CD14-positive monocyte (primary cell): ENCODE measurements around the gene PLCB3. TPM values are rescaled to one million over a fixed set of nuclear protein-coding genes. Genes with fewer than 3 reads are reported as not detected.

ENCODE experiments used
- DNase-seq, 3 donors: peaks; one replicate each; pipeline ENCODE4 v3.0.0-alpha.2; 2011 to 2022
- H2AFZ ChIP-seq: 2 replicates; pipeline ENCODE4 v1.6.0; 2012; ENCODE audit warnings: mild to moderate bottlenecking, low read depth, low read length, inconsistent platforms; ENCODE audit not compliant: insufficient read depth, poor library complexity, severe bottlenecking
- H3K27ac ChIP-seq, 2 donors: 1 replicate in 1 of 2; 2 replicates in 1 of 2; pipeline ENCODE4 v1.5.1; 2012 to 2013; ENCODE audit warnings: low read length in 2 of 2, control low read depth in 1 of 2, inconsistent platforms in 1 of 2, low read depth in 1 of 2, mild to moderate bottlenecking in 1 of 2
- H3K27me3 ChIP-seq, 2 donors: one replicate each; pipeline versions ENCODE4 v1.6.0 to v1.6.1; 2011 to 2013; ENCODE audit warnings: low read length in 2 of 2; ENCODE audit not compliant: control insufficient read depth in 2 of 2, insufficient read depth in 2 of 2
- H3K36me3 ChIP-seq, 2 donors: replicated peaks in 1 of 2; 1 replicate in 1 of 2; 2 replicates in 1 of 2; pipeline versions ENCODE4 v1.5.1 to v1.6.1; 2012 to 2013; ENCODE audit warnings: low read length in 2 of 2, control low read depth in 1 of 2, inconsistent platforms in 1 of 2, mild to moderate bottlenecking in 1 of 2; ENCODE audit not compliant: insufficient read depth in 2 of 2, control insufficient read depth in 1 of 2
- H3K4me1 ChIP-seq, 2 donors: 1 replicate in 1 of 2; 2 replicates in 1 of 2; pipeline versions ENCODE4 v1.5.1 to v1.6.1; 2012 to 2013; ENCODE audit warnings: low read length in 2 of 2, control low read depth in 1 of 2, inconsistent platforms in 1 of 2, mild to moderate bottlenecking in 1 of 2, moderate library complexity in 1 of 2; ENCODE audit not compliant: insufficient read depth in 2 of 2, control insufficient read depth in 1 of 2
- H3K4me2 ChIP-seq: replicated peaks from 2 replicates; pipeline ENCODE3; 2012; ENCODE audit warnings: low read length, moderate library complexity, mild to moderate bottlenecking; ENCODE audit not compliant: poor library complexity, severe bottlenecking; ENCODE audit errors: extremely low read depth
- H3K4me3 ChIP-seq, 3 experiments: fragments of 200-600 bp in 1 of 3; sonication (generic) in 1 of 3; replicated peaks in 1 of 3; 1 replicate in 2 of 3; 2 replicates in 1 of 3; pipeline ENCODE4 v1.5.1; 2011 to 2013; ENCODE audit warnings: low read length in 3 of 3, mild to moderate bottlenecking in 3 of 3, control low read depth in 2 of 3, low read depth in 2 of 3, inconsistent platforms in 1 of 3, moderate library complexity in 1 of 3
- H3K79me2 ChIP-seq: 2 replicates; pipeline ENCODE4 v1.6.0; 2012; ENCODE audit warnings: mild to moderate bottlenecking, control low read depth, inconsistent platforms, low read length, moderate library complexity; ENCODE audit not compliant: insufficient read depth
- H3K9ac ChIP-seq: 2 replicates; pipeline ENCODE4 v1.6.0; 2017; ENCODE audit warnings: low read length, mild to moderate bottlenecking; ENCODE audit not compliant: insufficient read depth, poor library complexity, severe bottlenecking
- H3K9me3 ChIP-seq, 2 donors: replicated peaks in 1 of 2; 1 replicate in 1 of 2; 2 replicates in 1 of 2; pipeline versions ENCODE4 v1.5.1 to v1.6.1; 2012 to 2013; ENCODE audit warnings: low read length in 2 of 2, control low read depth in 1 of 2; ENCODE audit not compliant: control insufficient read depth in 1 of 2, insufficient read depth in 1 of 2
- H4K20me1 ChIP-seq: 2 replicates; pipeline ENCODE4 v1.6.0; 2012; ENCODE audit warnings: mild to moderate bottlenecking, low read length, control low read depth, moderate library complexity; ENCODE audit not compliant: insufficient read depth
- H3K27ac Mint-ChIP-seq, 7 donors: one replicate each; pipeline ENCODE4 v1.8.0; 2020; ENCODE audit warnings: mild to moderate bottlenecking in 7 of 7, mixed read lengths in 7 of 7, moderate library complexity in 6 of 7, inconsistent platforms in 2 of 7
- H3K27me3 Mint-ChIP-seq, 3 donors: one replicate each; pipeline ENCODE4 v1.8.0; 2021 to 2022; ENCODE audit warnings: low read depth in 3 of 3, mild to moderate bottlenecking in 3 of 3, mixed read lengths in 3 of 3, moderate library complexity in 3 of 3, inconsistent platforms in 1 of 3
- H3K36me3 Mint-ChIP-seq, 2 donors: one replicate each; pipeline ENCODE4 v1.8.0; 2020; ENCODE audit warnings: mixed read lengths in 2 of 2, inconsistent platforms in 1 of 2, mild to moderate bottlenecking in 1 of 2
- H3K4me1 Mint-ChIP-seq: one replicate; pipeline ENCODE4 v1.8.0; 2020; ENCODE audit warnings: mild to moderate bottlenecking, mixed read lengths
- H3K4me3 Mint-ChIP-seq, 2 donors: one replicate each; pipeline ENCODE4 v1.8.0; 2020; ENCODE audit warnings: mild to moderate bottlenecking in 2 of 2, mixed read lengths in 2 of 2, moderate library complexity in 1 of 2
- H3K9me3 Mint-ChIP-seq, 7 donors: one replicate each; pipeline ENCODE4 v1.8.0; 2020 to 2022; ENCODE audit warnings: mixed read lengths in 7 of 7, mild to moderate bottlenecking in 6 of 7, moderate library complexity in 6 of 7, inconsistent platforms in 2 of 7
- WGBS: methylation state at CpG from one replicate; pipeline ENCODE4 v1.1.5; 2013; ENCODE audit warnings: missing lambda C conversion rate; ENCODE audit not compliant: insufficient coverage; 5-methylcytosine and 5-hydroxymethylcytosine counted together
- intact Hi-C, 2 donors: fragments of 100-400 bp; cut with micrococcal nuclease; formaldehyde crosslinking; loops; one replicate each; pipeline versions ENCODE4 v1.15.0 to v1.15.1; 2023
- polyA plus RNA-seq, 3 donors: library from polyadenylated mRNA; depleted of rRNA in 1 of 3; unstranded in 2 of 3; stranded (reverse) in 1 of 3; fragments of 300-500 nt in 2 of 3; fragments of >200 nt in 1 of 3; fragmentation: Illumina TruSeq in 2 of 3; gene quantifications; 1 replicate in 2 of 3; 2 replicates in 1 of 3; pipeline ENCODE4 v1.2.3, GENCODE V29; 2012 to 2021
- TF ChIP-seq, protein P1 (sequence below): fragments of 200-600 bp; IDR thresholded peaks from one replicate; pipeline ENCODE4 v1.8.0; 2022; ENCODE audit warnings: antibody characterized with exemption, mild to moderate bottlenecking

Gene PLCB3
- polyA plus RNA-seq, 3 donors, result 1.1 to 17.8 (median 1.4) TPM

DNA sequence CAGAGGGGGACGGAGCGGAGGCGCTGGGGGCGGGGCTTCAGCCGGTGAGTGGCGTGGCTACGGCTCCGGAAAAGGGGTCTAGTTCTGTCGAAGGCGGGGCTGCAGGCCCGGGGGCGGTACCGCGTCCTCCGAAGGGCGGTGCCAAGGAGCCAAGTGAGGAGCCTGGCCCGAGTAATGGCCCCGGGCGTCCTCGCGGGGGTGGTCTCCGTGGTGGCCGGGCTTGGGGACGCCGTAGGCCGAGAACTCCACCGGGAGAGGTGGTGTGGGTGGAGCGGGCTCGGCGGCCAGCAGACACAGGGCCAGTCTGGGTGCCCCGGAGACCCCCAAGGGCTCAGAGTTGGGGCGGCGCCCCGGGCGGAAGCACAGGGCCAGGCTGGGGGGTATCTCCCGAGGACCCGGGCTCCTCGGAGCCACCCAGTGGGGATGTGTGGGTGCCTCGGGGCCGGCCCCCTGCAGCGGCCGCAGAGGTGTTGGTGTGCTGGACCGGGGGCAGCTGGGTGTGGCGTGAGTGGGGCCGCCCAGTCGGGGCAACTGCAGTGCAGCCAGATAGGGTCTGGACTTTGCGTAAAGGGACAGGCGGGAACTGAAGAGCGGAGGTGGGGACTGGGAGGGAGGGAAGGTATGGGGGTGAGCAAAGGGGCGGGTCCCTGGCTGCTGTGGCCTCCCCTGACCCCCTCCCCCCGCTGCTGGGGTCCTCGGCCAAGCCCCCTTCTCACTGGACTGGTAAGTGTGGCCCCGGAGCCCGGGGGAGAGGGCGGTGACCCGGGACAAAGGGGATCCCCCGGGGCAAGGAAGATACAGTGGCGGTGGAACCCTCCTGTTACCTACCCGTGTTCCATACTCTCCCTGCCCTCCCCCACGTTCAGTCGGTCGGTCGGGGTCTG is 9.6 kb upstream of the PLCB3 start:
- Mint-ChIP-seq H3K27ac (peak overlapping the region; percentile 100), H3K4me3 (peak overlapping the region; percentile 87 to 92), H3K36me3 (peaks cover 22 to 24% of the 10 kb centered on the region in 2 donors), H3K27me3 (peaks cover 0 to 5% (median 0%) of the 10 kb centered on the region in 3 donors), H3K4me1 (peaks cover 61% of the 10 kb centered on the region), H3K9me3 (no peaks in the 10 kb centered on the region)
- Histone ChIP-seq H2AFZ (no peak overlapping the region), H3K79me2 (peaks cover 40% of the 10 kb centered on the region), H3K4me3 (peak overlapping the region; percentile 54 to 84 (median 81)), H3K27ac (peak overlapping the region; percentile 96 to 100), H3K9me3 (no peaks in the 10 kb centered on the region), H3K4me1 (peaks cover 68 to 79% of the 10 kb centered on the region in 2 donors), H3K27me3 (no peaks in the 10 kb centered on the region), H3K4me2 (peak overlapping the region; percentile 99), H3K9ac (peak overlapping the region; percentile 95), H3K36me3 (peaks cover 10 to 12% of the 10 kb centered on the region in 2 donors), H4K20me1 (no peaks in the 10 kb centered on the region)
- peak; percentile 4 to 100 (median 34) for DNase-seq
- intact Hi-C loops, result loop anchor here (2.0 to 5.0 kb wide), 4 partner anchors 15 to 63 kb away; partner anchors contain the start of genes FERMT3 (in 2 of the 2), CATSPERZ (in 1 of the 2), ESRRA (in 1 of the 2) and NUDT22 (in 1 of the 2)
- WGBS, result under 1% methylated on average over 54 of the region's 63 CpGs
- TF ChIP-seq, protein P1, sequence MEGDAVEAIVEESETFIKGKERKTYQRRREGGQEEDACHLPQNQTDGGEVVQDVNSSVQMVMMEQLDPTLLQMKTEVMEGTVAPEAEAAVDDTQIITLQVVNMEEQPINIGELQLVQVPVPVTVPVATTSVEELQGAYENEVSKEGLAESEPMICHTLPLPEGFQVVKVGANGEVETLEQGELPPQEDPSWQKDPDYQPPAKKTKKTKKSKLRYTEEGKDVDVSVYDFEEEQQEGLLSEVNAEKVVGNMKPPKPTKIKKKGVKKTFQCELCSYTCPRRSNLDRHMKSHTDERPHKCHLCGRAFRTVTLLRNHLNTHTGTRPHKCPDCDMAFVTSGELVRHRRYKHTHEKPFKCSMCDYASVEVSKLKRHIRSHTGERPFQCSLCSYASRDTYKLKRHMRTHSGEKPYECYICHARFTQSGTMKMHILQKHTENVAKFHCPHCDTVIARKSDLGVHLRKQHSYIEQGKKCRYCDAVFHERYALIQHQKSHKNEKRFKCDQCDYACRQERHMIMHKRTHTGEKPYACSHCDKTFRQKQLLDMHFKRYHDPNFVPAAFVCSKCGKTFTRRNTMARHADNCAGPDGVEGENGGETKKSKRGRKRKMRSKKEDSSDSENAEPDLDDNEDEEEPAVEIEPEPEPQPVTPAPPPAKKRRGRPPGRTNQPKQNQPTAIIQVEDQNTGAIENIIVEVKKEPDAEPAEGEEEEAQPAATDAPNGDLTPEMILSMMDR, result no peak

DNA sequence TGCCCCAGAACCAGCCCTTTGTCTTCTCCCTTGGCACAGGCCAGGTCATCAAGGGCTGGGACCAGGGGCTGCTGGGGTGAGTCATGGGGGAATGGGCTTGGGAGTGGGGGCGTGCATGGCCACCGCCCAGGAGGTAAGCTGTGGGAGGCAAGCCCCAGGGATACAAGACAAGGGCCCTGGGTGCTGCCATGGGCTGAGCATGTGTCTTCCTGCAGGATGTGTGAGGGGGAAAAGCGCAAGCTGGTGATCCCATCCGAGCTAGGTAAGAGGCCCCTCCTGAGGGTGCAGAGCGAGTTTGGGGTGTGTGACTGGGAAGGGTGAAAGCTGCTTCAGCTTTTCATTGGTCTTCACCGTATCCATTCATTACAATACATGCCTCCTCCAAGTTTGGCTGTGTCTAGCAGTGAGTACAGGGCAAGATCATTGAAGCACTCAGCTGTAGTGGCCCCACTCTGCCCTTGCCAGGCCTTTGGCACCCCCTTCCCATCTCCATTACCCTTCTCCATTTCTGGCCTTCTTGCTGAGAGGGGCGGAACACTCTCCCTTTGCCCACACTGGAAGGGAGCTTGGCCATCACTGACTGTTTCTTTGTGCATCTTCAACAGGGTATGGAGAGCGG is 8.0 kb upstream of the PLCB3 start:
- Mint-ChIP-seq H3K36me3 (peaks cover 14 to 16% of the 10 kb centered on the region in 2 donors), H3K4me1 (peaks cover 62% of the 10 kb centered on the region), H3K27me3 (peaks cover 0 to 5% (median 0%) of the 10 kb centered on the region in 3 donors), H3K9me3 (no peaks in the 10 kb centered on the region), H3K27ac (peak overlapping the region in 4 of 7 donors; percentile 5 to 26 (median 11)), H3K4me3 (peak overlapping the region in 1 of 2 donors; percentile 26)
- Histone ChIP-seq H3K4me1 (peaks cover 68 to 82% of the 10 kb centered on the region in 2 donors), H3K9ac (no peak overlapping the region), H3K9me3 (no peaks in the 10 kb centered on the region), H3K27ac (no peak overlapping the region), H3K27me3 (no peaks in the 10 kb centered on the region), H2AFZ (no peak overlapping the region), H3K79me2 (peaks cover 40% of the 10 kb centered on the region), H3K4me3 (no peak overlapping the region), H3K36me3 (peaks cover 10 to 12% of the 10 kb centered on the region in 2 donors), H4K20me1 (no peaks in the 10 kb centered on the region), H3K4me2 (no peak overlapping the region)
- no peak for DNase-seq
- intact Hi-C loops, result loop anchor here (5.0 kb wide), 2 partner anchors 36 to 59 kb away; partner anchors contain the start of genes FERMT3 (in 2 of the 2) and CATSPERZ (in 1 of the 2)
- TF ChIP-seq, protein P1, result no peak
- 100% methylated on average over 2 of the region's 8 CpGs for WGBS
